Osteoblast (primary cell): Measurements from ENCODE around the gene TMEM151B. TPM values are rescaled to one million over a fixed set of nuclear protein-coding genes. Genes with fewer than 3 reads are reported as not detected.
"Not testable (repeated sequence)": the region's sequence is repeated elsewhere in the genome, so short reads cannot be mapped to it uniquely, and the experiment has no call there.

ENCODE experiments used
- DNase-seq: peaks from one replicate; pipeline ENCODE4 v3.0.0; 2011; ENCODE audit warnings: low spot score, mixed read lengths; ENCODE audit not compliant: insufficient read length; ENCODE audit errors: missing footprints
- H2AFZ ChIP-seq: 2 replicates; pipeline ENCODE4 v1.6.0; 2011; ENCODE audit warnings: mild to moderate bottlenecking, low read length
- H3K27ac ChIP-seq: 2 replicates; pipeline ENCODE4 v1.5.1; 2011; ENCODE audit warnings: mild to moderate bottlenecking, low read depth, low read length, moderate library complexity
- H3K27me3 ChIP-seq: 2 replicates; pipeline ENCODE4 v1.6.0; 2012; ENCODE audit warnings: mild to moderate bottlenecking, control low read depth, inconsistent platforms, low read length, moderate library complexity; ENCODE audit not compliant: insufficient read depth
- H3K36me3 ChIP-seq: 2 replicates; pipeline ENCODE4 v1.5.1; 2011; ENCODE audit warnings: mild to moderate bottlenecking, low read length, control low read depth, moderate library complexity; ENCODE audit not compliant: insufficient read depth
- H3K4me1 ChIP-seq: 2 replicates; pipeline ENCODE4 v1.5.1; 2011; ENCODE audit warnings: mild to moderate bottlenecking, low read length, control low read depth, moderate library complexity; ENCODE audit not compliant: insufficient read depth
- H3K4me2 ChIP-seq: 2 replicates; pipeline ENCODE4 v1.6.0; 2011; ENCODE audit warnings: mild to moderate bottlenecking, low read length; ENCODE audit not compliant: insufficient read depth
- H3K4me3 ChIP-seq: fragments of 200-600 bp; sonication (generic); 3 replicates; pipeline ENCODE4 v1.5.1; 2012; ENCODE audit warnings: mild to moderate bottlenecking, low read length, inconsistent platforms; ENCODE audit not compliant: insufficient read depth
- H3K79me2 ChIP-seq: 2 replicates; pipeline ENCODE4 v1.6.0; 2012; ENCODE audit warnings: mild to moderate bottlenecking, low read length, control low read depth, inconsistent platforms; ENCODE audit not compliant: insufficient read depth
- H3K9me3 ChIP-seq: 2 replicates; pipeline ENCODE4 v1.5.1; 2011; ENCODE audit warnings: low read depth, low read length, control low read depth
- H4K20me1 ChIP-seq: 2 replicates; pipeline ENCODE4 v1.6.0; 2012; ENCODE audit warnings: mild to moderate bottlenecking, low read length, control low read depth; ENCODE audit not compliant: insufficient read depth
- CTCF ChIP-seq: IDR thresholded peaks from 2 replicates; pipeline ENCODE4 v1.5.1; 2011; ENCODE audit warnings: mild to moderate bottlenecking, low read depth, low read length, moderate library complexity; ENCODE audit errors: extremely low read depth
- total RNA-seq: library from RNA; depleted of rRNA; stranded (reverse); fragments of >200 nt; gene quantifications from 2 replicates; pipeline ENCODE4 v1.2.3, GENCODE V29; 2012

Gene TMEM151B
- total RNA-seq, 1 donor = not detected

DNA sequence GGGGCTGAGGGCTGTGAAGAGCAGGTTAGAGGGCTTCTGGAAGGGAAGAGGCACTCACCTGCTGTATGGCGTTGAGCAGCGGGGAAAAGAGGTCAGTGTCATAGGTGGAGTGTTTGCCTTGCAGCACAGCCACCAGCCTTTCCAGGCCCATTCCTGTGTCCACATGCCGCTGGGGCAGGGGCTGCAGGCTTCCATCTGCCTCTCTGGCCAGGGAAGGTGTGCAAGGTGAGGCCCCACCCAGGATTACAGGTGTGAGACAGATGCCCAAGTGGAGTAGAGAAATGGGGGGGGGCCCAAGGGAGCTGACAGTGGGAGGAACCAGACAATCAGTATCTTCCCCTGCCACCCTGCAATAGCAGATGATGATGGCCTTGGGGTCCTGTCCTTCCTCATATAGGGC, 40.0 kb downstream of the TMEM151B start:
- H3K27ac ChIP-seq = no peak overlapping the region
- H2AFZ ChIP-seq = no peak overlapping the region
- no peak for DNase-seq
- peaks cover 11% of the 10 kb centered on the region for H4K20me1 ChIP-seq
- peaks cover 19% of the 10 kb centered on the region for H3K4me1 ChIP-seq
- peaks cover 2% of the 10 kb centered on the region for H3K27me3 ChIP-seq
- TF ChIP-seq CTCF = no peak
- H3K9me3 ChIP-seq = no peaks in the 10 kb centered on the region
- no peak overlapping the region for H3K4me2 ChIP-seq
- no peak overlapping the region for H3K4me3 ChIP-seq
- H3K79me2 ChIP-seq = peaks cover 17% of the 10 kb centered on the region
- peaks cover 42% of the 10 kb centered on the region for H3K36me3 ChIP-seq

- peaks cover 12% of the 10 kb centered on the region for H3K27me3 ChIP-seq
- no peak overlapping the region for H3K4me2 ChIP-seq
- no peak overlapping the region for H3K4me3 ChIP-seq
- H2AFZ ChIP-seq = no peak overlapping the region
- peaks cover 32% of the 10 kb centered on the region for H3K36me3 ChIP-seq
- H3K9me3 ChIP-seq = no peaks in the 10 kb centered on the region
- peaks cover 17% of the 10 kb centered on the region for H3K79me2 ChIP-seq
- TF ChIP-seq CTCF = no peak
- H3K27ac ChIP-seq = no peak overlapping the region
- H3K4me1 ChIP-seq = peaks cover 19% of the 10 kb centered on the region
- peaks cover 11% of the 10 kb centered on the region for H4K20me1 ChIP-seq
- DNase-seq = no peak
These were observed 41.1 kb downstream of the TMEM151B start for GRCh38 chr6:44311304-44311703.

GRCh38 chr6:44311767-44312166, 41.5 kb downstream of the TMEM151B start:
- peaks cover 13% of the 10 kb centered on the region for H3K27me3 ChIP-seq
- peak overlapping the region; percentile 94 for H3K4me3 ChIP-seq
- peaks cover 11% of the 10 kb centered on the region for H4K20me1 ChIP-seq
- H3K36me3 ChIP-seq = peaks cover 29% of the 10 kb centered on the region
- H3K4me1 ChIP-seq = peaks cover 19% of the 10 kb centered on the region
- no peak for DNase-seq
- no peak overlapping the region for H3K27ac ChIP-seq
- no peaks in the 10 kb centered on the region for H3K9me3 ChIP-seq
- H3K4me2 ChIP-seq = peak overlapping the region; percentile 94
- no peak for TF ChIP-seq CTCF
- no peak overlapping the region for H2AFZ ChIP-seq
- H3K79me2 ChIP-seq = peaks cover 17% of the 10 kb centered on the region

DNA sequence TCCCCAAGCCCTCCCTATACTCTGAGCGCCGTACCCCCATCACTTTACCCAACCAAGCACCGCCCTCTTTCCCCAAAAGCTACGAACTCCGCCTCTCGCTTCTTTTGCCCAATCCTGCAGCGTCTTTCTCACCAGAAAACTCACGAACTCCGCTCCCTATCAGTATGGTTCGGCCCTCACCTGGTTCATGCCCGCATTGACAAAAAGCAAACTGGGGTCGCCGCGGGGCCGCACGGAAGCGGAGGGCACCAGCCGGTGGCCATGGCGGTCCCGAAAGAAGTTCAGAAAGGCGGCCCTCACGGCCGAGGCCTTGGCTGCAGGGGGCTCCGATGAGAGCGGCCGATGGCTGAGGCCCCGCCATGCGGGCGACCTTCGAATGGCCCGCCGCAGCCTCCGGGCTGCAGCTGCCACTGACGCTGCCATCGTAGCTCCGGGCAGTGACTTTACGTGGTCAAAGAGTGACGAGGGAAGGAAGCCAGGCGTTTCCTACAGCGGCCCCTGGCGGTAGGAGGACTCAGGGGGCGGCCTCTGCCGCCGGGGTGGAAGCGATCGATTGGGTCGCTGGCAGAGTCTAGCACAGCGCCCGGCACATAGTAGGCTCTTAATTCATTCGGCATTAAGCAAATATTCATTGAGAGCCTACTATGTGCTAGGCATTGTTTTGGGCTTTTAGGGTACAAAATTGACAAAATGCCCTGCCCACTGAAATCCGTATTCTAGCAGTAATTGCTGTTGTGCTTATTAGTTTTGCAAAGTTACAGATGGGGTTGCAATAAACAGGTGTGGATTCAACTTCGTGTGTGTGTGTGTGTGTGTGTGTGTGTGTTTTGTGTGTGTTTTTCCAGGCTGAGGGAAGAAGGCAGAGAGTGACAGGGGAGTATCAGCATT, 42.9 kb downstream of the TMEM151B start, which contains the start of gene AARS2:
TSS of gene AARS2 (minus strand) at position 447 of the 888 bp plus-strand sequence. CDS start at position 423, 24 bp downstream.
- TF ChIP-seq CTCF = peak; percentile 98
- peak within 1 kb of the TSS; percentile 86 for H3K27ac ChIP-seq

DNA sequence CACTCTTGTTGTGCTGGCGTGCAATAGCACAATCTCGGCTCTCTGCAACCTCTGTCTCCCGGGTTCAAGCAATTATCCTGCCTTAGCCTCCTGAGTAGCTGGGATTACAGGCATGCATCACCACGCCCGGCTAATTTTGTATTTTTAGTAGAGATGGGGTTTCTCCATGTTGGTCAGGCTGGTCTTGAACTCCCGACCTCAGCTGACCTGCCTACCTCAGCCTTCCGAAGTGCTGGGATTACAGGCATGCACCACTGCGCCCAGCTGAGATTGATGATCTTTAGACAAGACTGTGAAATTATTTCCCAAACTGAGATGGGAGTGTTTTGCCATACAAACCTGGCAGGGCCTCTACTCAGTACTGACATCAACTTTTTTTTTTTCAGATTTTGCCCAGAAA, 44.4 kb downstream of the TMEM151B start:
- not testable (repeated sequence) for H3K4me2 ChIP-seq, H3K4me3 ChIP-seq, H3K27ac ChIP-seq, H2AFZ ChIP-seq, H3K9me3 ChIP-seq, DNase-seq
- Histone ChIP-seq H3K79me2 (peaks cover 17% of the 10 kb centered on the region), H3K36me3 (peaks cover 21% of the 10 kb centered on the region), H3K4me1 (peaks cover 11% of the 10 kb centered on the region), H4K20me1 (peaks cover 11% of the 10 kb centered on the region), H3K27me3 (peaks cover 34% of the 10 kb centered on the region)

More for the DNA sequence above, 42.9 kb downstream of the TMEM151B start, which contains the start of gene AARS2:
- Histone ChIP-seq H3K9me3 (no peaks in the 10 kb centered on the region), H3K36me3 (peaks cover 29% of the 10 kb centered on the region), H4K20me1 (peaks cover 11% of the 10 kb centered on the region), H2AFZ (peak within 1 kb of the TSS; percentile 97), H3K4me3 (peak within 1 kb of the TSS; percentile 94), H3K79me2 (peaks cover 17% of the 10 kb centered on the region), H3K4me1 (peaks cover 19% of the 10 kb centered on the region), H3K27me3 (peaks cover 19% of the 10 kb centered on the region), H3K4me2 (peak within 1 kb of the TSS; percentile 94)
- DNase-seq = peak; percentile 98
